GM06990 (cell line): Measurements from ENCODE around the gene ZBTB24.

Experiments used
- DNase-seq: peaks from one replicate; pipeline ENCODE4 v3.0.0-alpha.2; 2011; ENCODE audit not compliant: insufficient read length; ENCODE audit errors: extremely low read depth
- H3K27me3 ChIP-seq: replicated peaks from 2 replicates; pipeline ENCODE4 v1.6.0; 2011; ENCODE audit warnings: low read length; ENCODE audit not compliant: control insufficient read depth, insufficient read depth
- H3K36me3 ChIP-seq: 2 replicates; pipeline ENCODE4 v1.5.1; 2011; ENCODE audit warnings: low read length; ENCODE audit not compliant: control insufficient read depth, insufficient read depth
- H3K4me3 ChIP-seq: replicated peaks from 2 replicates; pipeline ENCODE4 v1.5.1; 2011; ENCODE audit warnings: low read depth, mild to moderate bottlenecking, control low read depth, low read length
- CTCF ChIP-seq: IDR thresholded peaks from 2 replicates; pipeline ENCODE4 v1.5.1; 2011; ENCODE audit warnings: low read length, control low read depth, mild to moderate bottlenecking, inconsistent platforms; ENCODE audit not compliant: insufficient read depth, poor library complexity, severe bottlenecking

The ZBTB24 gene

GRCh38 chr6:109482905-109483734 is at the start of gene ZBTB24:
ZBTB24 (minus strand) TSS chr6:109483219; CDS start chr6:109482026, 1,193 bp downstream.
- peak within 1 kb of the TSS; percentile 91 for H3K4me3 ChIP-seq

GRCh38 chr6:109531446-109531845 is 48.4 kb upstream of the ZBTB24 start:
- Histone ChIP-seq H3K4me3 (no peak overlapping the region), H3K36me3 (no peaks in the 10 kb centered on the region), H3K27me3 (no peaks in the 10 kb centered on the region)
- TF ChIP-seq CTCF, result no peak
- DNase-seq, result no peak

More at GRCh38 chr6:109482905-109483734, at the start of gene ZBTB24:
- Histone ChIP-seq H3K36me3 (no peaks in the 10 kb centered on the region), H3K27me3 (no peaks in the 10 kb centered on the region; the same call in 1 of the 2 replicates)
- no peak for TF ChIP-seq CTCF
- peak; percentile 90 for DNase-seq

- no peaks in the 10 kb centered on the region for H3K36me3 ChIP-seq
- H3K27me3 ChIP-seq, result no peaks in the 10 kb centered on the region
- peak; percentile 23 for TF ChIP-seq CTCF
- DNase-seq, result no peak
- no peak overlapping the region for H3K4me3 ChIP-seq
Observed at GRCh38 chr6:109527989-109528388, 45.0 kb upstream of the ZBTB24 start.

- DNase-seq, result peak; percentile 15
- H3K36me3 ChIP-seq, result no peaks in the 10 kb centered on the region
- H3K27me3 ChIP-seq, result no peaks in the 10 kb centered on the region
- TF ChIP-seq CTCF, result peak; percentile 58
- H3K4me3 ChIP-seq, result no peak overlapping the region
Observed at GRCh38 chr6:109526905-109527628, 44.0 kb upstream of the ZBTB24 start.

- no peak for TF ChIP-seq CTCF
- no peaks in the 10 kb centered on the region for H3K36me3 ChIP-seq
- H3K27me3 ChIP-seq, result no peaks in the 10 kb centered on the region
- no peak overlapping the region for H3K4me3 ChIP-seq
- no peak for DNase-seq
Observed at GRCh38 chr6:109524129-109524528, 41.1 kb upstream of the ZBTB24 start.
